GM10248 (cell line): ENCODE measurements around the gene ME2.
"Not testable (repeated sequence)": the region's sequence is repeated elsewhere in the genome, so short reads cannot be mapped to it uniquely, and the experiment has no call there.

Experiments used
- CTCF ChIA-PET: fragments of 300-600 bp; sonication (Branson Sonifier 250); formaldehyde crosslinking; extraction: SDS; loops from one replicate; lab custom pipeline; 2021; ENCODE audit warnings: antibody characterized with exemption; lab: Yijun Ruan, JAX
- POLR2A ChIA-PET: fragments of 350-650 bp; sonication (Branson Sonifier 250); formaldehyde crosslinking; extraction: SDS; loops from one replicate; lab custom pipeline; 2020; ENCODE audit warnings: antibody characterized with exemption; lab: Yijun Ruan, JAX
- DNase-seq: peaks from one replicate; pipeline ENCODE4 v3.0.0; 2012; ENCODE audit errors: extremely low spot score
- CTCF ChIP-seq: IDR thresholded peaks from 2 replicates; pipeline ENCODE4 v1.5.1; 2012; ENCODE audit warnings: mild to moderate bottlenecking, low read depth; ENCODE audit errors: extremely low read depth, missing control alignments, control extremely low read depth

ME2 gene

GRCh38 chr18:50878345-50879301, at the start of gene ME2:
Gene ME2 (plus strand): TSS chr18:50879118. CDS start chr18:50895821, 16,703 bp downstream.
- DNase-seq, result peak; percentile 98
- TF ChIP-seq CTCF, result no peak
- ChIA-PET POLR2A (interaction anchor here (0.6 to 1.2 kb wide), 4 partner anchors 9 to 152 kb away, joined by 3 to 8 read pairs (median 4); partner anchors contain the start of gene SMAD4), CTCF (interaction anchor here (1.1 to 1.3 kb wide), 4 partner anchors 10 to 160 kb away, joined by 3 to 6 read pairs (median 4); no protein-coding TSS in a partner anchor)

- ChIA-PET CTCF (interaction anchor here (2.2 to 8.4 kb wide), 2 partner anchors 10 to 222 kb away, joined by 5 to 56 read pairs; partner anchors contain the start of gene MRO), POLR2A (no interaction called here)
- no peak for TF ChIP-seq CTCF
Measured at GRCh38 chr18:50829644-50830043, 49.3 kb upstream of the ME2 start.

GRCh38 chr18:50830544-50830943, 48.4 kb upstream of the ME2 start:
- ChIA-PET POLR2A (no interaction called here), CTCF (interaction anchor here (1.2 to 8.4 kb wide), 4 partner anchors 11 to 221 kb away, joined by 3 to 56 read pairs (median 8); partner anchors contain the start of gene MRO)
- TF ChIP-seq CTCF, result no peak
- peak; percentile 48 for DNase-seq

More at GRCh38 chr18:50829644-50830043, 49.3 kb upstream of the ME2 start:
- no peak for DNase-seq

- CTCF ChIA-PET, result interaction anchor here (0.9 to 8.4 kb wide), 9 partner anchors 9 to 219 kb away, joined by 3 to 56 read pairs (median 4); partner anchors contain the start of gene MRO
- POLR2A ChIA-PET, result interaction anchor here (0.6 kb wide), 1 partner anchor 9 kb away, joined by 3 read pairs; no protein-coding TSS in a partner anchor
- peak; percentile 59 for DNase-seq
- TF ChIP-seq CTCF, result no peak
Measured at GRCh38 chr18:50832754-50833153, 46.2 kb upstream of the ME2 start.

- CTCF ChIA-PET, result interaction anchor here (1.5 to 8.4 kb wide), 6 partner anchors 8 to 33 kb away, joined by 3 to 56 read pairs (median 6); partner anchors contain the start of gene MRO
- POLR2A ChIA-PET, DNase-seq: not testable (repeated sequence)
Measured at GRCh38 chr18:50833496-50833895, 45.4 kb upstream of the ME2 start.

GRCh38 chr18:50836521-50836957, 42.4 kb upstream of the ME2 start:
- CTCF ChIA-PET, result no interaction called here
- no peak for TF ChIP-seq CTCF
- POLR2A ChIA-PET, result interaction anchor here (0.5 kb wide), 1 partner anchor 186 kb away, joined by 4 read pairs; no protein-coding TSS in a partner anchor
- DNase-seq, result no peak
